Measurements from ENCODE around the gene NEGR1.

Gene NEGR1

DNA sequence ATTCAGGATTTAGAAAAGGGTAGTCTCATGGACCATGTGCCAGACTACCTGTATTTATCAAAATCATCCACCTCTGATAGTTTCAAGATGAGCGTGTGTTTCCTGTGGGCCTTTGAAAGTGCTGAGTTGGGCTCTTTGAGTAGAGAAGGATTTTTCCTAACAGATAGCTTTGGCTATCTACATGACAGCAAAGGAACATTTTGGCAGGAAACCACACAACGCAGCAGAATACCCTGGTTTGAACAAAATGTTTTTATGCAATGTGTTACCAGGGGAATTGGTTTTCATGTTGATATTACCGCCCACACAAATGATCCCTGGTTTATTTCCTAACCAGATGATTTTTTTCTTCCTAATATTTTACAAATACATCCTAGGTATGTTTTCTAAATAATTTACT, 431.4 kb downstream of the NEGR1 start:
- no peak for DNase-seq (ENCODE audit: extremely low read depth, low read depth)
- TF ChIP-seq, protein P1, sequence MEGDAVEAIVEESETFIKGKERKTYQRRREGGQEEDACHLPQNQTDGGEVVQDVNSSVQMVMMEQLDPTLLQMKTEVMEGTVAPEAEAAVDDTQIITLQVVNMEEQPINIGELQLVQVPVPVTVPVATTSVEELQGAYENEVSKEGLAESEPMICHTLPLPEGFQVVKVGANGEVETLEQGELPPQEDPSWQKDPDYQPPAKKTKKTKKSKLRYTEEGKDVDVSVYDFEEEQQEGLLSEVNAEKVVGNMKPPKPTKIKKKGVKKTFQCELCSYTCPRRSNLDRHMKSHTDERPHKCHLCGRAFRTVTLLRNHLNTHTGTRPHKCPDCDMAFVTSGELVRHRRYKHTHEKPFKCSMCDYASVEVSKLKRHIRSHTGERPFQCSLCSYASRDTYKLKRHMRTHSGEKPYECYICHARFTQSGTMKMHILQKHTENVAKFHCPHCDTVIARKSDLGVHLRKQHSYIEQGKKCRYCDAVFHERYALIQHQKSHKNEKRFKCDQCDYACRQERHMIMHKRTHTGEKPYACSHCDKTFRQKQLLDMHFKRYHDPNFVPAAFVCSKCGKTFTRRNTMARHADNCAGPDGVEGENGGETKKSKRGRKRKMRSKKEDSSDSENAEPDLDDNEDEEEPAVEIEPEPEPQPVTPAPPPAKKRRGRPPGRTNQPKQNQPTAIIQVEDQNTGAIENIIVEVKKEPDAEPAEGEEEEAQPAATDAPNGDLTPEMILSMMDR (IDR thresholded peaks at IDR 0.05; ENCODE audit: low read depth, low read length), result no peak

DNA sequence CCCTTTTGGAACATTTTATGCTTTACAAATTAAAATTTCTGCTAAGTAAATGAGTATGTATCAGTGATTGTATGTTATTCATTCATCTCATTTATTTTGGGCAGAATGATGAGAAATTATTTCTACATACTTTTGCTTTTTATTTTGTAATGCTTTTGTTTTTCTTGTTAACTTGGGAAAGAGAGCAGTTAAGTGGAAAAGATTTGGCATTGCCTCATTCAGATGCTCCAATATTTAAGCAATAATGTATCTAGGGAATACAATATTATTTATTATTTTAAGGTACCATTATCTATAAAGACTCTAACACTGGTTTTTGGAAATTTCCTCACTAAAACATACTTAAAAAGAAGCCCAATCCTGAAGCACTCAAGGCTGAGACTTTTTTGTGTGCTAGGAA, 431.8 kb downstream of the NEGR1 start:
- DNase-seq (ENCODE audit: extremely low read depth, low read depth), result no peak
- TF ChIP-seq, protein P1 (IDR thresholded peaks at IDR 0.05; ENCODE audit: low read depth, low read length), result no peak

DNA sequence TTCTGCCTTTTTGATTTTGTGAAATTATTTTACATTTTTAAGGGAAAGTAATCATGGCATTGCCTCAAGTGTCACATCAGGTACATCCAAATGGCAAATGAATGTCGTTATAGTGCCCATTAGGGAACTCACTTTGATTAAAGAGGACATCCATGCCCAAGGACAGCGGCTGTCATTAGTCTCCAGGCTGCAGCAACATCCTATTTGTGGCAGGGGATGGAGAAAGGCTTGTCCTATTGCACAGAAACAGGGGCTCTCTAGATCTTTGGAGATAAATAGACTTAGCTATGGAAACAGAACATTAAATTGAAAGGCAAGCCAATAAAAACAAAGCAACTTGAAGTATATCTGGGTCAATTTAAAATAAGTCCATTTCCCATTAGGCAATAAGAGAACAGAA, 439.3 kb downstream of the NEGR1 start:
- DNase-seq (ENCODE audit: extremely low read depth, low read depth), result no peak

DNA sequence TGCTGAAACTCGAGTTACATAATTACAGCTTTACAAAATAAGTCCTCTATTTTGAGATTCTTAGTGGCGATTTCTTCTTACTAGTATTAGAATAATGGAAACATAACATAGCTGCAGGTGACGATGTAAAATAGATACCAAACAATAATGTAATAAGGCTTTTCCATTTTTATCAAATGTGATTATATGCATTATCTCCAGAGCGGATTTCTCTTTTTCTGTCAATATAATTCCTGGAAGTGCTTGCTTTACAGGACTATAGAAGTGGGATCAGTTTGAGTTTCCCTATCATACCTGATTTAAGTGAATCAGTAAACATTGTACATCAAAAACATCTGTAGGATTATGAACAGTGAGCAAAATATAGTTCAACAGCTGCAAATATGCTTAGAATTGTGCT, 442.5 kb downstream of the NEGR1 start:
- TF ChIP-seq, protein P1 (IDR thresholded peaks at IDR 0.05; ENCODE audit: low read depth, low read length), result no peak
- DNase-seq (ENCODE audit: extremely low read depth, low read depth), result no peak

More for the DNA sequence above, 439.3 kb downstream of the NEGR1 start:
- TF ChIP-seq, protein P1 (IDR thresholded peaks at IDR 0.05; ENCODE audit: low read depth, low read length), result no peak

DNA sequence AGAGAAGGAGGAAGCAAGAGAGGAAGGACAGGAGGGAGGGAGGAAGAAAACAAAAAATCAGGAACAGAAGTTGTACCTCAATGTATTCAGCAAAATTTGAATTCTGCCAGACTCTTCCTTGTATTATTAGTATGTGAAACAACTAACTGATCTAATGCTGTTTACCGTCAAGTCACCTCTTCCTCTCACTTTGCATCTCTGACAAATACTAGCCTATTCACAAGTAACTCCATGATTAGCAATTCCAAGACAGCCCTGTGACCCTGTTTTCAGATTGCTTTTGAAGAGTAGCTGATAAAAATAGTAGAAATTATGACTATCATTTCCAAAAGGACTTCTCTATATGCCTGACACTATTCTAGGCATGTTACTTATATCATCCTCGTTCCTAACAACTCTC, 445.4 kb downstream of the NEGR1 start:
- no peak for DNase-seq (ENCODE audit: extremely low read depth, low read depth)
- TF ChIP-seq, protein P1 (IDR thresholded peaks at IDR 0.05; ENCODE audit: low read depth, low read length), result no peak

DNA sequence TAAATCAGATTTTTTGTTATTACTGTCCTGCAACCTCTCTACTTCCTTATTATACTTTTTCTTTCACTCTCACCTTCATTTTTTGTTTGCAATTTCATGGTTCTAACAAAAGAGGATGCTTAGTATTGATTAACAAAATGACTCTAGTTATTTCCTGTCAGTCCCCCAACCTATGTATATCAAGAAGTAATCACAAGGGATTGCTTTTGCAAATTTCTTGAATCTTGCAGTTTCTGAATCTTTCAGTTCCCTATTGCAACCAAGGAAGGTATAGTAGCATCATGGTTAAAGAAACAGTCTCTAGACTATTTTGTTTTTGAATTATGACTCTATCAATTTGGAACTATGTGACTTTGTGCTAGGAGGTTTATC, 446.9 kb downstream of the NEGR1 start:
- TF ChIP-seq, protein P1 (IDR thresholded peaks at IDR 0.05; ENCODE audit: low read depth, low read length), result no peak
- no peak for DNase-seq (ENCODE audit: extremely low read depth, low read depth)

DNA sequence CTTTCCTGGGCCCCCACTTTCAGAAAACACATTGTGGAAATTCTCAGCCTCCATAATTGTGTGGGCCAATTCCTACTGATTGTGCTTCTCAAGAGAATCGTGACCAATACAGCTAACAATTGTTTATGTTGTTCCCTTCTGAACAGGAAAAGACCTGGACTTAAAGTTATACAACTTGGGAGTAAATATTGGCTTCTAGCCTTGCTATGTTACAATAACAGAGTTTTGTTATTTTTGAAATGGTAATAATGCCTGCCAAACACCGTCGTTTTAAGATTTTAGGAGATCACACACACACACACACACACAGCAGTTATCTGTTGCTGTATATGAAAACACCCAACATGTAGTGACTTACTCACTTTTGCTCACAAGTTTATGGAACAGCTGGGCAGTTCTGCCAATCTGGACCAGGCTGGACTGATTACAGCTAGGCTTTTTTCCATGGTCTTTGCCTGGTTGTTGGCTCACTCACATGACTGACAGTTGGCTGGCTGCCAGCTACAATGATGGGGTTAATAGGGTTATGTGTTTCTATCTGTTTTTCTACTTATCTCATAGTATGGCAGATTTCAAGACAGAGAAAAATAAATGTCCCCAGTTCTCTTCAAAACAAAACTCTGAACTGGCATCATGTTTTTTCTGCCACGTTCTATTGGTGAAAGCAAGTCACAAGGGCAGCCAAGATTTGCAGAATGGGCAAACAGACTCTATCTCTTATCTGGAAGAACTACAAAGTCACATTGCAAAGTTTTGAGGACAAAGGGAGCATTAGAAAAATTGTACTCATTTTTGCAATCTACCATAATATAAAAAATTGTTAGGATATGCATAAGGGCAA, 447.5 kb downstream of the NEGR1 start:
- TF ChIP-seq, protein P1 (IDR thresholded peaks at IDR 0.05; ENCODE audit: low read depth, low read length), result no peak

More for the DNA sequence above, 447.5 kb downstream of the NEGR1 start:
- DNase-seq (ENCODE audit: extremely low read depth, low read depth), result no peak
